GM12875 (cell line): Measurements from ENCODE around the gene PIP5K1B.

ENCODE experiments used
- H3K4me3 ChIP-seq: one replicate; pipeline ENCODE4 v1.5.1; 2011; ENCODE audit warnings: low read depth, low read length, control low read depth
- CTCF ChIP-seq: IDR thresholded peaks from 2 replicates; pipeline ENCODE4 v1.5.1; 2011; ENCODE audit warnings: low read depth, mild to moderate bottlenecking, control low read depth, inconsistent platforms, low read length, moderate library complexity, borderline replicate concordance; ENCODE audit not compliant: insufficient read depth

The PIP5K1B gene

GRCh38 chr9:68742333-68742730 lies 37.3 kb downstream of the PIP5K1B start:
- H3K4me3 ChIP-seq, result no peak overlapping the region
- TF ChIP-seq CTCF, result no peak

GRCh38 chr9:68744426-68744825 lies 39.4 kb downstream of the PIP5K1B start:
- no peak for TF ChIP-seq CTCF
- no peak overlapping the region for H3K4me3 ChIP-seq

- TF ChIP-seq CTCF, result no peak
- H3K4me3 ChIP-seq, result no peak overlapping the region
Observed at GRCh38 chr9:68746525-68746924, 41.5 kb downstream of the PIP5K1B start.

GRCh38 chr9:68747043-68747533 lies 42.0 kb downstream of the PIP5K1B start:
- TF ChIP-seq CTCF, result no peak
- H3K4me3 ChIP-seq, result no peak overlapping the region

GRCh38 chr9:68749135-68749534 lies 44.1 kb downstream of the PIP5K1B start:
- TF ChIP-seq CTCF, result no peak
- no peak overlapping the region for H3K4me3 ChIP-seq

GRCh38 chr9:68749579-68750159 lies 44.6 kb downstream of the PIP5K1B start:
- TF ChIP-seq CTCF, result no peak
- H3K4me3 ChIP-seq, result no peak overlapping the region

- H3K4me3 ChIP-seq, result no peak overlapping the region
- TF ChIP-seq CTCF, result no peak
Observed at GRCh38 chr9:68750255-68750654, 45.2 kb downstream of the PIP5K1B start.
